Measurements from ENCODE around the gene RIN3.

DNA sequence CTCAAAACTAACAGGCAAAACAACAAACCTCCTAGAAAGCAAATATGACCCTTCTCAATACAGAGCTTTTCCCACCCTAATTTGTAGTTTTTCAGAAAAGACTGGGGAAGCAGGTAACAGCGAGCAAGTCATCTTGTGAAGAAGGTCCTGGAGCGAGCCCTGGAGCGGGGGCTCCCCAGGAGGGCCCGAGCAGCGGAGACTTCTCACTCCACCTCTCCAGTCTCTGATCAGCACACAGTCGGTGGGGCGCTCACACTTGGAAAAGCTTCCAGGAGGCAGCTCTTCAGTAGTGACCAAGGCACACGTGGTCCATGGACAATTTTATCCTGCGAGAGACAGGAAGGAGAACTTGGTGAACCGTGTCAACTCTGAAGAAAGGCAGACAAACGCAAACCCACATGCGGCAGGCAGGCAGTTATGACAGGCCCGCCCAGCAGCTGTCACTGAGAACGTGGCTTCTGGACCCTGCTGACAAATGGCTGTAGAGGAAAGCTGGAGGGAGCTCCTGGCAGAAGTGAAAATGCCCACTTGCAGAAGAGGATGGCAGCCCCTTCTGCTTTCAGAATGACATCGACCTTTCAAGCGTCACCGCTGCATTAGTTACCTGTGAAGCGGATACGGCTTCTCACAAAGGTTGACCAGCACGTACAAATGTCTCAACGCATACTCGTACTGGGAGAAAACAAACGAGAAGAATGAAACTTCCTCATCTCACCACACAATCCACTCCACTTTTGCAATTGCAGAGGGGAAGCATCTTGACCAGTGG is 190.6 kb downstream of the RIN3 start:
- TF ChIP-seq, protein P1, sequence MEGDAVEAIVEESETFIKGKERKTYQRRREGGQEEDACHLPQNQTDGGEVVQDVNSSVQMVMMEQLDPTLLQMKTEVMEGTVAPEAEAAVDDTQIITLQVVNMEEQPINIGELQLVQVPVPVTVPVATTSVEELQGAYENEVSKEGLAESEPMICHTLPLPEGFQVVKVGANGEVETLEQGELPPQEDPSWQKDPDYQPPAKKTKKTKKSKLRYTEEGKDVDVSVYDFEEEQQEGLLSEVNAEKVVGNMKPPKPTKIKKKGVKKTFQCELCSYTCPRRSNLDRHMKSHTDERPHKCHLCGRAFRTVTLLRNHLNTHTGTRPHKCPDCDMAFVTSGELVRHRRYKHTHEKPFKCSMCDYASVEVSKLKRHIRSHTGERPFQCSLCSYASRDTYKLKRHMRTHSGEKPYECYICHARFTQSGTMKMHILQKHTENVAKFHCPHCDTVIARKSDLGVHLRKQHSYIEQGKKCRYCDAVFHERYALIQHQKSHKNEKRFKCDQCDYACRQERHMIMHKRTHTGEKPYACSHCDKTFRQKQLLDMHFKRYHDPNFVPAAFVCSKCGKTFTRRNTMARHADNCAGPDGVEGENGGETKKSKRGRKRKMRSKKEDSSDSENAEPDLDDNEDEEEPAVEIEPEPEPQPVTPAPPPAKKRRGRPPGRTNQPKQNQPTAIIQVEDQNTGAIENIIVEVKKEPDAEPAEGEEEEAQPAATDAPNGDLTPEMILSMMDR (IDR thresholded peaks at IDR 0.05) = no peak
- TF ChIP-seq EP300 (IDR thresholded peaks at IDR 0.05) (no peak), POLR2AphosphoS5 (IDR thresholded peaks at IDR 0.05) (peak in 1 of 4 donors; percentile 12)
